Liver (tissue), 9 donors: ENCODE measurements around the gene LYRM2. TPM values are rescaled to one million over a fixed set of nuclear protein-coding genes. Genes with fewer than 3 reads are reported as not detected.

ENCODE experiments used
- DNase-seq: peaks from one replicate; pipeline ENCODE4 v3.0.0-alpha.2; 2017; ENCODE audit warnings: low spot score
- H3K27ac ChIP-seq, 2 donors: one replicate each; pipeline ENCODE4 v1.7.0; 2013; ENCODE audit warnings: inconsistent platforms in 2 of 2, low read length in 2 of 2, control low read depth in 1 of 2, low read depth in 1 of 2, mild to moderate bottlenecking in 1 of 2
- H3K27me3 ChIP-seq, 4 donors: one replicate each; pipeline versions ENCODE4 v1.6.1 to v1.7.0; 2013; ENCODE audit warnings: low read length in 3 of 4, inconsistent platforms in 1 of 4, mild to moderate bottlenecking in 1 of 4, moderate library complexity in 1 of 4; ENCODE audit not compliant: control insufficient read depth in 4 of 4, insufficient read depth in 4 of 4
- H3K36me3 ChIP-seq, 4 donors: one replicate each; pipeline versions ENCODE4 v1.6.1 to v1.7.0; 2013; ENCODE audit warnings: low read length in 3 of 4, mild to moderate bottlenecking in 3 of 4, low read depth in 1 of 4, moderate library complexity in 1 of 4; ENCODE audit not compliant: control insufficient read depth in 4 of 4, insufficient read depth in 3 of 4
- H3K4me1 ChIP-seq, 4 donors: one replicate each; pipeline versions ENCODE4 v1.6.1 to v1.7.0; 2013; ENCODE audit warnings: low read length in 3 of 4, mild to moderate bottlenecking in 3 of 4, moderate library complexity in 1 of 4; ENCODE audit not compliant: control insufficient read depth in 4 of 4, insufficient read depth in 4 of 4
- H3K4me3 ChIP-seq, 3 donors: one replicate each; pipeline versions ENCODE4 v1.6.1 to v1.7.0; 2013; ENCODE audit warnings: low read length in 3 of 3, control low read depth in 1 of 3, low read depth in 1 of 3, mild to moderate bottlenecking in 1 of 3
- H3K9ac ChIP-seq, 2 donors: one replicate each; pipeline ENCODE4 v1.7.0; 2013; ENCODE audit warnings: low read length in 2 of 2, mild to moderate bottlenecking in 2 of 2, moderate library complexity in 2 of 2, control low read depth in 1 of 2, low read depth in 1 of 2
- H3K9me3 ChIP-seq, 4 donors: one replicate each; pipeline versions ENCODE4 v1.6.1 to v1.7.0; 2013; ENCODE audit warnings: low read length in 3 of 4; ENCODE audit not compliant: control insufficient read depth in 4 of 4
- ATF3 ChIP-seq: IDR thresholded peaks from 2 replicates; pipeline ENCODE4 v1.6.1; 2016; ENCODE audit warnings: antibody characterized with exemption
- FOXA2 ChIP-seq: IDR thresholded peaks from 2 replicates; pipeline ENCODE4 v1.6.1; 2016; ENCODE audit warnings: antibody characterized with exemption
- HNF4A ChIP-seq, 2 donors: conservative IDR thresholded peaks; 2 replicates each; pipeline ENCODE4 v1.6.1; 2016; ENCODE audit warnings: antibody characterized with exemption in 2 of 2, mild to moderate bottlenecking in 2 of 2
- JUND ChIP-seq, 2 donors: IDR thresholded peaks; 2 replicates each; pipeline ENCODE4 v1.6.1; 2016; ENCODE audit warnings: antibody characterized with exemption in 2 of 2
- MAX ChIP-seq: IDR thresholded peaks from 2 replicates; pipeline ENCODE4 v1.6.1; 2016; ENCODE audit warnings: antibody characterized with exemption
- NR2F2 ChIP-seq: IDR thresholded peaks from 2 replicates; pipeline ENCODE4 v1.6.1; 2016; ENCODE audit warnings: antibody characterized with exemption
- RAD21 ChIP-seq, 2 donors: IDR thresholded peaks; 2 replicates each; pipeline ENCODE4 v1.6.1; 2016; ENCODE audit warnings: antibody characterized with exemption in 2 of 2, mild to moderate bottlenecking in 2 of 2
- RXRA ChIP-seq, 2 donors: IDR thresholded peaks; 2 replicates each; pipeline ENCODE4 v1.6.1; 2017 to 2018; ENCODE audit warnings: antibody characterized with exemption in 2 of 2, mild to moderate bottlenecking in 1 of 2
- SP1 ChIP-seq: IDR thresholded peaks from 2 replicates; pipeline ENCODE4 v1.6.1; 2018; ENCODE audit warnings: antibody characterized with exemption, mild to moderate bottlenecking
- TAF1 ChIP-seq: conservative IDR thresholded peaks from 2 replicates; pipeline ENCODE4 v1.6.1; 2016; ENCODE audit warnings: antibody characterized with exemption, mild to moderate bottlenecking
- YY1 ChIP-seq: IDR thresholded peaks from 2 replicates; pipeline ENCODE4 v1.6.1; 2016; ENCODE audit warnings: antibody characterized with exemption, mild to moderate bottlenecking
- WGBS: extraction: QIAGEN DNeasy Blood & Tissue Kit; methylation state at CpG from one replicate; pipeline ENCODE4 v1.1.7; 2013; 5-methylcytosine and 5-hydroxymethylcytosine counted together
- polyA plus RNA-seq, 2 donors: library from polyadenylated mRNA; stranded (reverse) in 1 of 2; unstranded in 1 of 2; fragments of 200-250 nt in 1 of 2; fragments of >200 nt in 1 of 2; fragmentation: Nextera tagmentation in 1 of 2; extraction: Ambion mirVana in 1 of 2; gene quantifications; one replicate each; pipeline versions ENCODE4 v1.2.1 to v1.2.3, GENCODE V29; 2013 to 2015
- total RNA-seq, 2 donors: library from RNA; depleted of rRNA; stranded (reverse); fragments of >200 nt; gene quantifications; one replicate each; pipeline ENCODE4 v1.2.3, GENCODE V29; 2014
- TF ChIP-seq, protein P1 (sequence below): fragments of 150-350 bp; IDR thresholded peaks from 2 replicates; pipeline ENCODE4 v1.5.1; 2017; ENCODE audit warnings: improper control_type of control experiment, low read depth, low read length; ENCODE audit not compliant: missing input control
- TF ChIP-seq, protein P2 (sequence below): IDR thresholded peaks from 2 replicates; pipeline ENCODE4 v1.6.1; 2016; ENCODE audit warnings: antibody characterized with exemption, mild to moderate bottlenecking
- donor health status: healthy.
- donor health status: healthy.
- donor health status: healthy.
- donor health status: healthy.
- donor health status: healthy.

Gene LYRM2
- total and polyA plus RNA-seq, 4 donors: 8.9 to 34.7 (median 12.4) TPM

DNA sequence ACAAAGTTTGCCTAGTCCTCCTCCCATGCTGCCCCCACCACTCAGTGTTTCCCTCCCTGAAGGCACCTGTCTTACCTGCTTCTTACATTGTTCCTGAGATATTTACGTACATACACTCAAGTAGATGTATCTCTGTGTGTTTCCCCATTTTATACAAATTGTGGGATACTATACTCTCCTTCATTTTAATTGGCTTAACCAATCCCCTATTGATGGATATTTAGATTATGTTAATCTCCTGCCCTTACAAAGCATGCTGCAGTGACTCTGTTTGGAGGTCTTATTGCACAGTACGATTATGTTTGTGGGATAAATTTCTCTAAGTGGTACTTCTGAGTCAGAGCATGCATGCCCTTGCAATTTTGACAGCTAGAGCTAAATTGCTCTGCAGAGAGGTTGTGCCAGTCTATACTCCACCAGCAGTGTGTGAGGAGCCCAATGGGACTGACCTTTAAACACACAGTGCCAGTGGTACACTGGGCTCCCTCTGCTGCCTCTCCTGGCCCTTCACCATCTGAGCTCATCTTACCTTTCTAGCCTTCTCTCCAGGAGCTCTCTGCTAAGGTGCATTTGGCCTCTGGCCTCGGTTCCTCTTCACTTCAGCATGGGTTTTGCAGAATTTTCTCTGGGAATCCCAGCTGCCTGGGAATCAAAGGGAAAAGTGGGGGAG, 57.4 kb downstream of the LYRM2 start:
- DNase-seq: no peak
- 91% methylated on average over 3 of the region's 3 CpGs for WGBS
- Histone ChIP-seq H3K9ac (no peak overlapping the region), H3K27me3 (no peaks in the 10 kb centered on the region), H3K4me3 (no peak overlapping the region), H3K9me3 (no peaks in the 10 kb centered on the region), H3K36me3 (no peaks in the 10 kb centered on the region), H3K4me1 (no peaks in the 10 kb centered on the region), H3K27ac (no peak overlapping the region)
- no peak for TF ChIP-seq RAD21 (IDR thresholded peaks at IDR 0.05)
- TF ChIP-seq, protein P1, sequence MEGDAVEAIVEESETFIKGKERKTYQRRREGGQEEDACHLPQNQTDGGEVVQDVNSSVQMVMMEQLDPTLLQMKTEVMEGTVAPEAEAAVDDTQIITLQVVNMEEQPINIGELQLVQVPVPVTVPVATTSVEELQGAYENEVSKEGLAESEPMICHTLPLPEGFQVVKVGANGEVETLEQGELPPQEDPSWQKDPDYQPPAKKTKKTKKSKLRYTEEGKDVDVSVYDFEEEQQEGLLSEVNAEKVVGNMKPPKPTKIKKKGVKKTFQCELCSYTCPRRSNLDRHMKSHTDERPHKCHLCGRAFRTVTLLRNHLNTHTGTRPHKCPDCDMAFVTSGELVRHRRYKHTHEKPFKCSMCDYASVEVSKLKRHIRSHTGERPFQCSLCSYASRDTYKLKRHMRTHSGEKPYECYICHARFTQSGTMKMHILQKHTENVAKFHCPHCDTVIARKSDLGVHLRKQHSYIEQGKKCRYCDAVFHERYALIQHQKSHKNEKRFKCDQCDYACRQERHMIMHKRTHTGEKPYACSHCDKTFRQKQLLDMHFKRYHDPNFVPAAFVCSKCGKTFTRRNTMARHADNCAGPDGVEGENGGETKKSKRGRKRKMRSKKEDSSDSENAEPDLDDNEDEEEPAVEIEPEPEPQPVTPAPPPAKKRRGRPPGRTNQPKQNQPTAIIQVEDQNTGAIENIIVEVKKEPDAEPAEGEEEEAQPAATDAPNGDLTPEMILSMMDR: no peak

DNA sequence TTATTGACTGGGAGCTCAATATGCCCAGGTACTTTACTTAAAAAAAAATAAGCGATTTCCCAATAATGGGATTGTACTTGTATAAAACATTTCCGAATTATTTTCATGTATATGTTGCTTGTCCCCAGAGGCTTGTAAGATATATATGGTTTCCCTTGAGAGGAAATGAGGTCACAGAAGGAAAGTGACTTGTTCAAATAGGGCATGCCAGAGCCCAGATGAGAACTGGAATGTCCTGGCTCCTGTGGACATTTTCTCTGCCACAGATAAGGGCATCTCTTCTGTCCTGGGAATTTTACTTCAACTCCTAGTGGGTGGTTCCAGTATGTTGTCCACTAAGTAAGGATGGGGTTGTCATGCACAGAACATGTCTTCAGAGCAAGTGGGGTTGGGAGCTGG, 63.0 kb downstream of the LYRM2 start:
- Histone ChIP-seq H3K4me3 (no peak overlapping the region), H3K27ac (no peak overlapping the region), H3K9ac (no peak overlapping the region), H3K9me3 (no peaks in the 10 kb centered on the region), H3K27me3 (no peaks in the 10 kb centered on the region), H3K36me3 (no peaks in the 10 kb centered on the region), H3K4me1 (no peaks in the 10 kb centered on the region)
- 95% methylated on average over 2 of the region's 2 CpGs for WGBS
- no peak for DNase-seq
- TF ChIP-seq YY1: no peak
- TF ChIP-seq HNF4A (conservative IDR thresholded peaks at IDR 0.05): no peak
- TF ChIP-seq JUND (IDR thresholded peaks at IDR 0.05): no peak
- TF ChIP-seq ATF3: no peak
- no peak for TF ChIP-seq MAX
- no peak for TF ChIP-seq FOXA2
- no peak for TF ChIP-seq NR2F2
- TF ChIP-seq, protein P2, sequence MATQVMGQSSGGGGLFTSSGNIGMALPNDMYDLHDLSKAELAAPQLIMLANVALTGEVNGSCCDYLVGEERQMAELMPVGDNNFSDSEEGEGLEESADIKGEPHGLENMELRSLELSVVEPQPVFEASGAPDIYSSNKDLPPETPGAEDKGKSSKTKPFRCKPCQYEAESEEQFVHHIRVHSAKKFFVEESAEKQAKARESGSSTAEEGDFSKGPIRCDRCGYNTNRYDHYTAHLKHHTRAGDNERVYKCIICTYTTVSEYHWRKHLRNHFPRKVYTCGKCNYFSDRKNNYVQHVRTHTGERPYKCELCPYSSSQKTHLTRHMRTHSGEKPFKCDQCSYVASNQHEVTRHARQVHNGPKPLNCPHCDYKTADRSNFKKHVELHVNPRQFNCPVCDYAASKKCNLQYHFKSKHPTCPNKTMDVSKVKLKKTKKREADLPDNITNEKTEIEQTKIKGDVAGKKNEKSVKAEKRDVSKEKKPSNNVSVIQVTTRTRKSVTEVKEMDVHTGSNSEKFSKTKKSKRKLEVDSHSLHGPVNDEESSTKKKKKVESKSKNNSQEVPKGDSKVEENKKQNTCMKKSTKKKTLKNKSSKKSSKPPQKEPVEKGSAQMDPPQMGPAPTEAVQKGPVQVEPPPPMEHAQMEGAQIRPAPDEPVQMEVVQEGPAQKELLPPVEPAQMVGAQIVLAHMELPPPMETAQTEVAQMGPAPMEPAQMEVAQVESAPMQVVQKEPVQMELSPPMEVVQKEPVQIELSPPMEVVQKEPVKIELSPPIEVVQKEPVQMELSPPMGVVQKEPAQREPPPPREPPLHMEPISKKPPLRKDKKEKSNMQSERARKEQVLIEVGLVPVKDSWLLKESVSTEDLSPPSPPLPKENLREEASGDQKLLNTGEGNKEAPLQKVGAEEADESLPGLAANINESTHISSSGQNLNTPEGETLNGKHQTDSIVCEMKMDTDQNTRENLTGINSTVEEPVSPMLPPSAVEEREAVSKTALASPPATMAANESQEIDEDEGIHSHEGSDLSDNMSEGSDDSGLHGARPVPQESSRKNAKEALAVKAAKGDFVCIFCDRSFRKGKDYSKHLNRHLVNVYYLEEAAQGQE: no peak
- no peak for TF ChIP-seq TAF1
- TF ChIP-seq SP1: no peak
- no peak for TF ChIP-seq RXRA (IDR thresholded peaks at IDR 0.05)
